ENCODE results near the gene MYPOP.
A peak's percentile ranks its signal among the peaks of the same experiment; 100 is the strongest.

MYPOP gene, protein sequence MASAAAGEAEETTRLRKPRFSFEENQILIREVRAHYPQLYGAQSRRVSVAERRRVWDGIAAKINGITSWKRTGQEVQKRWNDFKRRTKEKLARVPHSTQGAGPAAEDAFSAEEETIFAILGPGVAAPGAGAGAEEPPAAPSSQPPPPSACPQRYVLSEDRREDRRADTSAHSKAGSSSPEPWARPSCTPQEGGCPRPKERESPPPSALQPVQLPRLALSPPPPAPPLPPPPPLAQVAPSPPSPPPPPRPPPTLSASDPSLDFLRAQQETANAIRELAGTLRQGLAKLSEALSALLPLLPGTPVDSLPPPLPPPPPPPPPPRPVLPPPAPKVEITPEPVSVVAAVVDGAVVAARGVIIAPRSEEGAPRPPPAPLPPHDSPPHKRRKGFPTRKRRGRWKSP

DNA sequence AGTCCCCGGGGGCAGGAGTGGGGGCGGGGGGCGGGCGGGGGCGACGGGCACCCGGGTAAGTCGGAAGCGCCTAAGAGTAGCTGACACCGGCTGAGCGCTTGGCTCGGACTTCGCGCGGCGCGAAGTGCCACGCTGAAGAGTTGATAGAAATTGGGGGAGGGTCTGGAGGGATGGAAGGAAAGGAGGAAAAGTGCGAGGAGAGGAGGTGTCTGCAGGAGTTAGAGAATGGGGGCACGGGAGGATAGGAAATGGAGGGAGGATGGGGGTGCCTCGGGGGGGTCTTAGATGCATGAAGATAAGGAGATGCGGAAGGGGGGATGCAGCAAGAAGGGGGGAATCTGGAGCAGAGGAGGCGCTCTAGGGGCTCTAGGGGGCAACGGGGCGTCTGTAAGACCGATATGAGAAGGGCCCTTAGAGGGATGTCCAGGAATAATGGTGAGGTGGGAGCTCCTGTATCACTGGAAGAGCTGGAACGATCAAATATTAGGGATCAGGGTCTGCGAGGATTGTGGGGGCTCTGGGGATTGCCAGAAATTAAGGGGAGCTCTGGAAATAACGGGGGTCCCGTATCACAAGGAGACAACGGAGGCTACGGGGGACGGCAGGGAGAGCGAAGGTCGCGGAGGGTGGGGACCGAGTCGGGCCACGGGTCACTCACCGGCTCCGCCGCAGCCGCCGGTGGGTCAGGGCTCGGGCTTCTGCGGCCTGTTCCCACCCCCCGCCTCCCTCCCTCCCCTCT is at the start of gene MYPOP:
MYPOP (minus strand) TSS at position 702 of the 739 bp plus-strand sequence. CDS start 840 bp downstream, outside the sequence.
- no peak for DNase-seq (ENCODE audit: low read depth)

DNA sequence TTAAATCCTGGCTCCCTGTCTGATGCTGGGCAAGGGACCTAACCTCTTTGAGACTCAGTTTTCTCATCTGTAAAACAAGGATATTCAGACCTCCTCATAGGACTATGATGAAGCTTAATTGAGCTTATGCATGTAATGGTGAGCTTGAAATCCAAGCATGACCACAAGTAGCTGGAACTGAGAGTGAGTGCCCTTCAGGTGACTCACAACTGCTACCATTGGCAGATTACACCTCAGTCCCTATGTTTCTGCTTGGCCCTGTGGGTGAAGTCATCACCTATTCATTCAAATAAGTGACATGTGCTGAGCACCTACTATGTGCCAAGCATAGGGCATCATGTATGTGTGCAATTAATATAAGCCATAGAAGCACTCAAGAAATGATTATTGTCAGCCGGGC is 45.5 kb upstream of the MYPOP start:
- no peak for DNase-seq (ENCODE audit: low read depth)

DNA sequence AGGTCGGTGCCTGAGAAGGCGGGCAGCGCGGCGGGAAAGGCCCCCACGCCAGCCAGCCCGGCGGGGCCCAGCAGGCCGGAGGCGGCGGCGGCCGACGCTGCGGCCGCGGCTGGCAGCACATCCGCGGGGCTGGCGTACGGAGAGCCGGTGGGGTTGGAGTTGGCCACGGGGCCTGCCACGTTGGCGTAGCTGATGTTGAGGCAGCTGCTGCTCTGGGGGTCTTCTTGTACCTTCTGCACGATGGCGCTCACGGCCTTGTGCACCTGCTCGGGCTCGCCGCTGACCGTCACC is 38.0 kb upstream of the MYPOP start:
- no peak for DNase-seq (ENCODE audit: low read depth)

DNA sequence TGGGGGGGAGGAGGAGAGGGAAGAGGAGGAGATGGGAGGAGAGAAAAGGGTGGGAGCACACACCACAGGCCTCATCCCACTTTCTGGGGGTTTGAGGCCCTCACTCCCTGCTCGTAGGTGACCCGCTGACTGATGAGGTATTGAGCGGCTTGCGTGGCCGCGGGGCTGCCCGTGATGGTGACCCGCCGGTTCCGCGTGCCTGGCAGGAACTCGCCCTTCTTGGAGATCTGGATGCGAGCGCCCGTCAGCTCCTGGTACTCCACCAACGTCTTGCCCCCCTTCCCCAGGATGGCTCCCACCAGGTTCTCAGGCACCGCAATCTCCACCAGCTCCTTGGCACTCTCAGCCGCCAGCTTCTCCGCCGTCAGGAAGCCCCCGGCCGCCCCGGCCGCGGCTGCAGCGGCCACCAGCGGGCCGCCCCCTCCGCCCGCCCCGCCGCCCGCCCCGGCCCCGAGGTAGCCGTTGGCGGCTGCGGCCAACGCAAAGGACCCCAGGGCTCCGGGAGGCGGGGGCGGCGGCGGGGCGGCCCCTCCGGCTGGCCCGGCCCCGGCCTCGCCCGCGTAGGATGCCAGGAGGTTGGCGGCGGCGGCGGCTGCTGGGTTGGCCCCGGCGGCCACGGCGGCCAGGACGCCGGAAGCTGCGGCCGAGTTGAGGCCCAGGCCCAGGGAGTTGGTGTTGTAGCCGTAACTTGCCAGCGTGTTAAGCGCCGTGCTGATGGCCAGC is 37.5 kb upstream of the MYPOP start:
- no peak for DNase-seq (ENCODE audit: low read depth)

DNA sequence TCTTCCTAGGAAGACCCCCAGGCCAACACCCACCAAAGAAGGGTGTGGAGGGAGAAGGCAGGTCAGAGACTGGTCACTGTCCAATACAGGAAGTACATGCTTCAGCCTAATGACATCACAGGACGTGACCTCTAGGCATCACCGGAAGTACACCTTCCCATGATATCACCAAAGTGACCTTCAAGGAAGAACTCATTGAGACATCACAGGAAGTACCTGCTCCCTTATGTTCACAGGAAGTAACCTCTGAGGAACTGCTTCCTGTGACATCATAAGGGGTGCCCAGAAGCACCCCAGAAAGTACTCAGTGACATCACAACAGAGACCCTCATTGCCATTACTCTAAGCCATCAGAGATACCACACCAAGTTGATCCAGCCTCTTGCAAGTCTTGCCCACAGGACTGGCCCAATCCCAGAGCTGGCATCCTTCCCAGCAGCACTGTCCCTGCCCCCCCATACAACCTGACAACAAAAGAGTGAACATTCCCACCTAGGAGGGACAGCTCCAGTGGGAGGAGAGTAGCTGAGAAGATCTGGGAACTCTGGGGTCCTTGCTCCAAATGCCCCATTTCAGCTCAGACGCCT is 36.4 kb upstream of the MYPOP start:
- DNase-seq (ENCODE audit: low read depth), result no peak

DNA sequence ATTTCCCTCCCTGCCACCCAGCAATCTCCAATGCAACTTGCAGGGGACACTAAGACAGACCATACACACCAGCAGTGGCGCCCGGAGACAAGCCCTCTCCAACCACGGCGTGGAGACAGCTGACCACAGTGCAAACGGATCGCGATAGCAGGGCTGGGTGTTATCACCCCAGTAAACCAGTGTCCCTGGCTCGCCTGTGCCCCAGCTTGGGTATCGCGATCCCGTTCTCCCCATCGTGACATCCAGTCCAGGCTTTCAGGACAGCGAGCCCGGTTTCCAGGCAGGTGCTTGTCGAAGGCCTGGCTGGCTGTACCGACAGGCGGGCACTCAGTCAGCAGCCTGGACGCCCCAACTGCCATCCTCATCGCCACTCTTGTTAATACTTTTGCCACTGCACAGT is 32.9 kb upstream of the MYPOP start:
- DNase-seq (ENCODE audit: low read depth), result no peak

DNA sequence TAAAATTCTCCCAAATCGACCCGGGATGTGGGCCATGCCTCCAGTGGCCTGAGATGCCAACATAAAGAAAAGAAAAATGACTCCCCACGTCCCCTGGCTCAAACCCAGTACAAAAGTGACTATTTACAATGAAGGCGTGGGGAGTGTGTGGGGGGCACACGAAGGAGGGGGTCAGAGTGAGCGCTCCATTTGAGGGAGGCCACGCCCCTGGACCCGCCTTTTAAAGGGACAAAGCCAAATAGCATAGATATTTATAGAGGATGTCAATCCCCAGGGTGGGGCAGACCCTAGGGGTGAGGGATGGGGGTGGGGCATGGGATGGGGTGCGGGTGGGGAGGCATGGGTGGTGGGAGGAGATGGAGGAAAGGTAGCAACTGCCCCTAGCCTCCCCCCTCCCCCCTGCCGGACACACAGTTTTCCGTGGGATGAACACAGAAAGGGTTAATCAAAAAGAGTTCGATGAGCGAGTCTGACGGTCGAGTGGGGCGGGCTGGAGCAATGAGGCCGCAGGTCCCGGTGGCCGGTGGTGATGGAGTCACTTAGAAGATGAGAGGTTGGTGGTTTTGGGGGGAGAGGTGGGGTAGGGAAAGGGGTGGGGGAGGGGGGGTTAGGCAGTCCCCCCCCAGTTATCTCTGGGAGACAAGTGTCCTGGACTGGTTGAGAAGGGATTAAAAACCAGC is 32.3 kb upstream of the MYPOP start:
- DNase-seq (ENCODE audit: low read depth), result no peak

DNA sequence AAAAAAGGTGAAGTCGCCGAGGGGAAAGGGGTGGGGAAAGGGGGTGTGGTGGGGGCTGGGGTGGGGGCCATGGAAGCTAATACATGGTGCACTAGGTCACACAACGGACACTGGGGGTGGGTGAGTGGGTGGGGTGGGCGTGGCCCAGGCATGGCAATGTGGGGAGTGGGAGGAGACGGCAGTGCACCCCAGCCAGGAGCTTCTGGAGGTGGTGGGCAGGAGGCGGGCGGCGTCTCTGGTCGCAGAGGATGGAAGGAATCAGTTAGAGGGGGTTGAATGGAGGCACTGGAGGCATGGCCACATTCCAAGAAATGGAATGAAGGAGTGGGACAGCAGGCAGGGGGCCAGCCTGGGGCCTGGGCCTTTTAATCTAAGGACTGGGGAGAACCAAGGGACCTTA is 31.3 kb upstream of the MYPOP start:
- DNase-seq (ENCODE audit: low read depth), result no peak

DNA sequence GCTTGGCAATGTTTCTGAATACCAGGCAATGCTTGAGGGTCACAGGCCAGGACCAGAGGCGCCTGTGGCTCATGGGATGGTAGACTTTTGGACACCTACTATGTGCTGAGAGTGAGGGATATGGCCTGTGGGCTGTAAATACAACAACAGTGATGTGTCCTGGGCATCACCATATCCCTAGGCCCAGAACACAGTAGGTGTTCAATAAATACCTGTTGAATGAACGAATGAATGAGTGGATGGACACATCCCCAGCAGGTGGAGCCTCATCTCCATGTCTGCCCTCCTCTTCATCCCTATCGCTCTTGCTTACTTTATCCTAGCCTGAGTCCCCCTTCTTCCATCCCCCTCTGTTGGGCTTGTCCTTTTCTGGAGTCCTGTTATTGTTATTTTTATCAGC is 28.6 kb upstream of the MYPOP start:
- DNase-seq (ENCODE audit: low read depth), result no peak

DNA sequence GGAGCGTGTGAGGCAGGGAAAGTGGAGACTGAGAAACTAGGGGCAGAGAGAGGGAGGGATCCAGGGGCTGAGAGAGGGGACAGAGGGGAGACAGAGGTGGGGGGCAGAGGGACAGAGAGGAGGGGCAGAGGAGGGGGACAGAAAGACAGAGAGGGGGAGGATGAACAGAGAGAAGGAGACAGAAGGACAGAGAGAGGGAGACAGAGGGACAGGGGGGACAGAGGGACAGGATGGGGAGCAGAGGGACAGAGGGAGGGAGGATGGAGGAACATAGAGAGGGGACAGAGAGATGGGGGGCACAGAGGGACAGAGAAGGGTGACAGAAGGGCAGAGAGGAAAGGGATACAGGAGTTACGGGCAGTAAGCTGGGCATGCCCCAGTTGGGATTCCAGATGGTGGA is 26.8 kb upstream of the MYPOP start:
- no peak for DNase-seq (ENCODE audit: low read depth)

DNA sequence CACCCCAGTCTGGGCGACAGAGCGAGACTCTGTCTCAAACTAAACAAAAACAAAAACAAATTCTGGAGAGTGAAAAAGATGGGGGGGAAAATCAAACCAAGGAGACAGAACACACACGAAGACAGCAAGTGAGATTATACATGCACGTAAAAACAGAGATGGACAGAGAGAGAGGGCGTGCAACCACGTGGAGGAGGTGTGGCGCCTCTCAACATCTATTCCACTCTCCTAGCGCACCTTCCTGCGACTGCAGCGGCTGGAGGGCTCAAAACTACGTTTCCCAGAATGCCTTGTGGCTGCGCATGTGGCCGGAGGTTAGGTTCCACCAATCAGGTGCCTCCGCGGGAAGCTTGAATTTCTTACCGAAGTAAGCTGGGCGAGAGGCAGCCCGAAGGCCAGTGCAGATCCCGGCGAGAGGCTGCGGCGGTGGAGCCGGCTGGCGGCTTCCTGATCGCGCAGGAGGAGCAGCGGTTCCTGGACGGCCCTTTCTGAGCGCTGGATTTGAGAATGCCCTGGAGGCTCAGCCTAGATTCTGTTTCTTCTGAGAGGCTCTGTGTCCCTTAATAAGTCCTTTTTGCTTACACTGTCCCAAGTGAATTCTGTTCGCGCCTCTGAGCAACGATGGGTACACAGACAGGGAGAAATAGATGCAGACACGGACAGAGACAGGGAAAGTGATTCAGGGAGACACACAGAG is 25.3 kb upstream of the MYPOP start:
- peak; percentile 82 for DNase-seq (ENCODE audit: low read depth)

DNA sequence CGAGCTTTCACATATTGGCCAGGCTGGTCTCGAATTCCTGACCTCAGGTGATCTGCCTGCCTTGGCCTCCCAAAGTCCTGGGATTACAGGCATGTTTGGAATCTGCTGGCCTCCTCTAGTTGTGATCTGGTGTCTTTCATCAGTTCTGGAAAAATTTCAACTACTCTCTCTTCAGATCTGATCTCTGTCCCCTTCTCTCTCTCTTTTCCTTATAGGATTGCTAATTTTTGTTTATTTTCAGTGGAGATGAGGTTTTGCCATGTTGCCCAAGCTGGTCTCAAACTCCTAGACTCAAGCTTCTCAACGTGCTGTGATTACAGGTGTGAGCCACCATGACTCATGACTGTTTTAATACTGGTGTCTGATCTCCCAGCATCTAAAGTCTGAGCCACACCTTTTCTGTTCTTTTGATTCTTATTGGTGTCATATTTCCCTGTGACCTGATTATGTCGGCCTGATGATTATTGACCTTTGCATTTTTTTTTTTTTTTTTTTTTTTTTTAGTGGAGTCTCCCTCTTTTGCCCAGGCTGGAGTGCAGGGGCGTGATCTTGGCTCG is 22.6 kb upstream of the MYPOP start:
- DNase-seq (ENCODE audit: low read depth), result no peak

DNA sequence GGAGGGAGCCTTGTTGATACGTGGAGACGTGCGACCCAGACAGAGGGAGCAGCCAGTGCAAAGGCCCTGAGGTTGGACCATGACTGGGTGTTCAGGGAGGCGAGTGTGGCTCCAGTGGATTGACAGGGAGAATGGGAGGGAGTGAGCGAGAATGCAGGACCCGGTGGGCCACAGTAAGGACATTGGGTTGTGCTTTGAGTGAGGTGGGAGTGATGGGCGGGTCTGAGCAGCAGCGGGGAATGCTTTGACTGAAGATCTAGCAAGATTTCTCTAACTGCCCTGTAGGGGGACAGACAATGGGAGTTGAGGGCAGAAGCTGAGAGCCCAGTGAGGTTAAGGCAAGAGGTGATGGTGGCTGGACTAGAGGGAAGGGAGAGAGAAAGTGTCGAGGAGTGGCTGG is 19.9 kb upstream of the MYPOP start:
- DNase-seq (ENCODE audit: low read depth), result no peak

DNA sequence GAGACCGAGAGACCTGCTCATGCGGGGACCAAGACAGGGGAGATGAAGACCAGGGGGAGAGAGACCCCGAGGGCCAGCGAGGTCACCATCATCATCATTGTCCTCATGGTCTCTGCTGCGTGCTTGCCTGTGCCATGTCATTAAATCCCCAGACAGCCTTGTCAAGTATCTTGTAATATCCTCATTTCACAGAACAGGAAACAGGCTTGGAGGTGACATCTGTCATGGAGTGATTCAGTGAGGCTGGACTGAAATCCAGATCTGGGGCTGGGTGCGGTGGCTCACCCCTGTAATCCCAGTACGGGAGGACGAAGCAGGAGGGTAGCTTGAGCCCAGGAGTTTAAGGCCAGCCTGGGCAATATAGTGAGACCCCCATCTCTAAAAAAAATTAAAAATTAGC is 18.0 kb upstream of the MYPOP start:
- DNase-seq (ENCODE audit: low read depth), result no peak

DNA sequence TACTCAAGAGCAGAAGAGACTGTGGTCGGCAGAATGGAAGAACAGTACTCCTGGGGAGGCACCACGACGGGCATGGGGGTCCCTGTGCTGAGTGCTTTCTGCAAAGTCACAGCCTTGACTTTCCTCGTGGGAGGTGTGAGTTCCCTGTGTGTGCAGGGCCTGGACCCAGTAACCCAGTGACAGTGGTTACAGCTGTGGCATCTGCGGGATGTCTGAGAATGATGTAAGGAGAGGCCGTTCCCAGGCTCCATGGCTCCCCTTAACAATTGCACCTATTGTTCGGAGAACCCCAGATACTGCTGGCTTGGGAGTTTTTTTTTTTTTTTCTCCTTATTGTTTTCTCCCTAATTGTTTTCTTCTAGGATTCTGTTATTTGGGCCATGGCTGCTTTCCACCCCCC is 17.3 kb upstream of the MYPOP start:
- DNase-seq (ENCODE audit: low read depth), result no peak

DNA sequence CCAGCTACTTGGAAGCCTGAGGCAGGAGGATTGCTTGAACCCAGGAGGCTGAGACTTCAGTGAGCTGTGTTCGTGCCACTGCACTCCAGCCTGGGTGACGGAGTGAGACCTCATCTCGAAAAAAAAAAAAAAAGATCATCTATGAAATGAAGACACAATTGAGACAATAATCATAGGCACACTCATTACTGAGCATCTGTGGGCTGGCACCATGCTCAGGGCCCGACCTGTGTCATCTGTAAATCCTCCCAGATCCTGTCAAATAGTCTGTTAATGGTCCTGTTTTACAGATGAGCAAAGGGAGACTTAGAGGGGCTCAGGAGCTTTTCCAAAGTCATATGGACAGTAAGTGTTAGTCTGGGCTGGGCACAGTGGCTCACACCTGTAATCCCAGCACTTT is 16.3 kb upstream of the MYPOP start:
- DNase-seq (ENCODE audit: low read depth), result no peak

DNA sequence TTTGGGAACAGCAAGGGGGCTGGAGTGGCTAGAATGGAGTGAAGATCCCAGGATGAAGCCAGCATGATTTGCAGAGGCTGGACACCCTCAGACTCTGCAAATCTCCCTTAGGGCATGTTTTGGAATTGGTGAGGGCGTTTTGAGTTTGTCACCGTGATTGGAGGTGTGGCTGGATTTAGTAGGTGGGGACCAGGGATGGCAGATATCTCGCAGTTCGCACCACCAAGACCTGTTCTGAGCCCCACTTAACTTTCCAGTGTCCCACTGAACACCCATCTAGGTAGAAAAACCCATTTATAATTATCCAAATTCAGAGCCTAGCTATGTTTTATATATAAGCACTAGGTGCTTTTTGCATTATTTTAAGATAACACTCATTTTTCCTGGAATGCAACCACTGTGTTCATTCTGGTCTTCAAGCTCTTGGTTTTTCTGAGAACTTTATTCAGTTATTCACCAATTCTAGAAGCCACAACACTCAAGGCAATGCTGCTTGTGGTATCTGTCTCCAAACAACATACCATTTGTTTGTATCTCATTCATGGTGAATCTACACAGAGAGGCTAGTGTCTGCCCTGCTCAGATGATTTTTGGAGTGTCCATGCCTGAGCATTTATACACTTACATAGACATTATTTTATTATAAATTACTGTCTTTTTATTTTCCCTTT is 15.1 kb upstream of the MYPOP start:
- DNase-seq (ENCODE audit: low read depth), result no peak

DNA sequence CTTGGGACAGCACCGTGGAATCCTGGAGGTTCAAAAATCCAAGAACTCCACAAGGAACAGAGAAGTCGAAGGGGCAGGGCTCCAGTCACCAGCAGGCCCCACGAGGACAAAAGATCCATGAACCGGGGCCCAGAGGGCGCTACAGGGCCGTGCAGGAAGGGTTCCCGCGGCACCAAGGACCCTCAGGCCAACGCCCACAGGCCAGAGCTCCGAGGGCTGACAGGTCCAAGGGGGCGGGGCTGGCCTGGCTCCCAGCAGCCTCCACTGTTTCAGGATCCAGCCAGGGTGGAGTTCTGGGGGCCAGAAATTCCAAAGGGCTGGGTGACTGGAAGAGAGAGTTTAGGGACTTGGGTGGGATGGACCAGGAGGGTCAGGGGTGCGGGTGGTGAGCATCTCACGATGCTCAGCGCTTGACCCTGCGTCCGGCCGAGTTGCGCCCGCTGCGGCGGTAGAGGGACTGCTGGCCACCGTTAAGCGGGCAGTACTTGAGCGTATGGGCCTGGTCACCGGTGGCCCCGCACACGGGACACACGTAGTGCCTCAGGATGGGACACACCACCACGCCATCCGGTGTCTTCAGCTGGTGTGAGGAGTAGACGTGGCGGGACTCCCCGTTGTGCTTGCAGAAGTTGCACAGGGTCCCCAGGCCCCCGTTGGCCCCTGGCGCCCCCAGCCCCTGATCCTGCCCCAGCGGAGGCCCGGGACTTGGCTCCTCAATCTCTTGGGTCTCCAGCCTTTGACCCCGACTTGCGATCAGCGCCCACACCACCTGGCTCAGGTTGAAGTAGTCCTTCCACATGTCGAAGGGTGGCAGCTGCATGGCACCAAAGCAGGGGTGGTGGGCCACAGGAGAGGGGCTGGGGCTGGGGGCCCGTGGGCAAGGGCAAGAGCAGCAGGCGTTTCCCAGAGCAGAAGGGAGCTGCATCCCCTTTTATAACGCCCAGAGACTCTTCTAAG is 11.7 kb upstream of the MYPOP start, which contains the start of gene NANOS2:
NANOS2 (minus strand) TSS at position 905 of the 957 bp plus-strand sequence; CDS start at position 820, 85 bp downstream.
- no peak for DNase-seq (ENCODE audit: low read depth)

DNA sequence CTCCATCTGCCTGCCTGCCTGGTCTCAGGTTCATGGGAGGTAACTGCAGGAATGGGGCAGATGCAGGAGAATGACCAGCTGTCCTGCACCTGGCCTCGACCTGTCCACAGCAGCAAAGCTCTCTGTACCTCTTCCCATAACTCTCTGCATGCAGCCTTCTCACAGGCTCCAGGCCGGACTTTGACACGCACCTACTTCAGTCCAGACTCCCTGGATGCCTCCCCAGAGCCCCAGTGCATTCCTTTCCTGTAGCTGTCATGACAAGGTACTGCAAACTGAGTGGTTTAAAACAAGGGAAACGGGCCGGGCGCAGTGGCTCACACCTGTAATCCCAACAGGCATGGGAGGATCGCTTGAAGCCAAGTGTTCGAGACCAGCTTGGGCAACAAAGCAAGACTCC is 8.9 kb upstream of the MYPOP start:
- DNase-seq (ENCODE audit: low read depth), result no peak

All from HS-27A (cell line).